GM12878 (cell line): ENCODE data around the gene LRRC75B. TPM values are rescaled to one million over a fixed set of nuclear protein-coding genes. Genes with fewer than 3 reads are reported as not detected.

ENCODE experiments used
- ATAC-seq: fragments of 200-7000 bp; cut with Tn5 transposase; 3 replicates; pipeline ENCODE4 v1.9.1; 2020; ENCODE audit warnings: mild to moderate bottlenecking, moderate library complexity
- BruUV-seq: library from RNA; stranded (reverse); fragments of 400-500 nt; replicated peaks from 2 replicates; lab custom pipeline; 2021; lab: Mats Ljungman, UMichigan
- CTCF ChIA-PET: fragments of 300-600 bp; sonication (Branson Sonifier 250); formaldehyde crosslinking; extraction: SDS; loops from one replicate; lab custom pipeline; 2021; ENCODE audit warnings: inconsistent platforms; lab: Yijun Ruan, JAX
- POLR2A ChIA-PET: fragments of 350-600 bp; formaldehyde crosslinking; extraction: SDS; loops from one replicate; lab custom pipeline; 2021; ENCODE audit warnings: inconsistent platforms; lab: Charles Lee
- RAD21 ChIA-PET: fragments of 300-600 bp; sonication (Branson Sonifier 250); formaldehyde crosslinking; loops from one replicate; lab custom pipeline; 2023; ENCODE audit warnings: antibody characterized with exemption; ENCODE audit not compliant: unreplicated experiment; lab: Charles Lee
- SMC1A ChIA-PET: fragments of 300-600 bp; sonication (Branson Sonifier 250); formaldehyde crosslinking; loops from one replicate; lab custom pipeline; 2023; ENCODE audit not compliant: unreplicated experiment, uncharacterized antibody; lab: Charles Lee
- DNase-seq: peaks from one replicate; pipeline ENCODE4 v3.0.0-alpha.2; 2011; ENCODE audit warnings: low read depth, low spot score
- FAIRE-seq: peaks from 3 replicates; lab custom pipeline; 2011; peaks lifted over from hg19 to GRCh38; lab: Jason Lieb, UNC
- H2AFZ ChIP-seq: 2 replicates; pipeline ENCODE4 v1.6.0; 2011; ENCODE audit warnings: low read depth, low read length, control low read depth; ENCODE audit not compliant: control insufficient read depth
- H3K27ac ChIP-seq: 2 replicates; pipeline ENCODE4 v1.5.1; 2011; ENCODE audit warnings: control low read depth; ENCODE audit not compliant: control insufficient read depth, insufficient read depth
- H3K27me3 ChIP-seq, 2 experiments: replicated peaks in 1 of 2; 2 replicates each; pipeline versions ENCODE4 v1.6.0 to v1.6.1; 2011; ENCODE audit warnings: low read length in 1 of 2; ENCODE audit not compliant: control insufficient read depth in 2 of 2, insufficient read depth in 2 of 2
- H3K36me3 ChIP-seq, 2 experiments: 2 replicates each; pipeline ENCODE4 v1.5.1; 2011; ENCODE audit warnings: low read length in 1 of 2; ENCODE audit not compliant: control insufficient read depth in 2 of 2, insufficient read depth in 2 of 2
- H3K4me1 ChIP-seq: 2 replicates; pipeline ENCODE4 v1.6.1; 2011; ENCODE audit warnings: mild to moderate bottlenecking, low read length, moderate library complexity, mixed read lengths; ENCODE audit not compliant: control insufficient read depth, insufficient read depth
- H3K4me2 ChIP-seq: 2 replicates; pipeline ENCODE4 v1.6.0; 2011; ENCODE audit warnings: control low read depth; ENCODE audit not compliant: control insufficient read depth, insufficient read depth
- H3K4me3 ChIP-seq: fragments of 200-600 bp; sonication (generic); 2 replicates; pipeline ENCODE4 v1.5.1; 2016
- H3K79me2 ChIP-seq: 2 replicates; pipeline ENCODE4 v1.6.0; 2011; ENCODE audit warnings: low read length; ENCODE audit not compliant: control insufficient read depth, insufficient read depth
- H3K9ac ChIP-seq: 2 replicates; pipeline ENCODE4 v1.8.0; 2011; ENCODE audit warnings: low read length, control low read depth, mixed read lengths; ENCODE audit not compliant: control insufficient read depth, insufficient read depth
- H3K9me3 ChIP-seq: replicated peaks from 3 replicates; pipeline ENCODE4 v1.5.1; 2011; ENCODE audit warnings: mild to moderate bottlenecking, low read length; ENCODE audit not compliant: control insufficient read depth, insufficient read depth
- H4K20me1 ChIP-seq: 2 replicates; pipeline ENCODE4 v1.6.0; 2011; ENCODE audit not compliant: control insufficient read depth, insufficient read depth
- CEBPZ ChIP-seq: fragments of 150-350 bp; IDR thresholded peaks from 2 replicates; pipeline ENCODE4 v1.6.1; 2016; ENCODE audit warnings: low read depth, low read length
- FOXM1 ChIP-seq: IDR thresholded peaks from 2 replicates; pipeline ENCODE4 v1.6.1; 2012; ENCODE audit warnings: low read depth, mild to moderate bottlenecking, inconsistent platforms, low read length, moderate library complexity
- SIX5 ChIP-seq: IDR thresholded peaks from 2 replicates; pipeline ENCODE4 v1.6.1; 2011; ENCODE audit warnings: mild to moderate bottlenecking, low read depth, low read length, moderate library complexity; ENCODE audit not compliant: severe bottlenecking
- STAT3 ChIP-seq: IDR thresholded peaks from 2 replicates; pipeline ENCODE4 v1.6.1; 2011; ENCODE audit warnings: low read depth, low read length, improper control_type of control experiment
- ZBTB40 ChIP-seq: fragments of 450-650 bp; IDR thresholded peaks from 2 replicates; pipeline ENCODE4 v1.6.1; 2016; ENCODE audit warnings: mild to moderate bottlenecking, moderate library complexity, borderline replicate concordance
- WGBS: methylation state at CpG from one replicate; pipeline ENCODE4 v1.1.6; 2016; ENCODE audit warnings: low lambda C conversion rate; ENCODE audit not compliant: insufficient replicate concordance, insufficient coverage; ENCODE audit errors: missing lambda C conversion rate; 5-methylcytosine and 5-hydroxymethylcytosine counted together
- in situ Hi-C: fragments of 300-500 bp; cut with MboI; formaldehyde crosslinking; loops from 9 replicates; pipeline ENCODE4 v1.14.3; 2018; ENCODE audit warnings: mixed read lengths
- intact Hi-C: fragments of 100-400 bp; cut with micrococcal nuclease; formaldehyde crosslinking; loops from one replicate; pipeline ENCODE4 v1.14.2; 2022; ENCODE audit not compliant: unreplicated experiment
- polyA plus RNA-seq, 11 experiments: library from polyadenylated mRNA; depleted of rRNA in 4 of 11; unstranded in 6 of 11; stranded (reverse) in 5 of 11; fragments of >200 nt; fragmentation: Nextera tagmentation in 4 of 11; fragmentation: Illumina TruSeq in 1 of 11; extraction: Ambion mirVana in 4 of 11; extraction: Trizol in 1 of 11; gene quantifications; 1 replicate in 1 of 11; 2 replicates in 10 of 11; pipeline versions ENCODE4 v1.2.1 to v1.2.3, GENCODE V29; 2011 to 2016; ENCODE audit warnings: inconsistent platforms in 2 of 11, missing spikeins in 2 of 11, low read depth in 1 of 11
- total RNA-seq, 4 experiments: library from RNA; depleted of rRNA in 3 of 4; stranded (reverse); fragments of >200 nt in 3 of 4; fragmentation: Illumina TruSeq in 1 of 4; extraction: Trizol in 1 of 4; gene quantifications; 2 replicates each; pipeline versions ENCODE4 v1.2.1 to v1.2.3, GENCODE V29; 2013 to 2021

LRRC75B gene
- total and polyA plus RNA-seq, 10 of the 15 experiments (the other 5 are each of a cell fraction or from before 2014, with no cell fraction given): 0.09 to 0.98 (median 0.11) TPM; not detected in 3

- POLR2A ChIA-PET: no interaction called here
- FAIRE-seq (no peak), DNase-seq (no peak), ATAC-seq (no peak)
- Histone ChIP-seq H3K4me3 (no peak overlapping the region), H3K27me3 (no peaks in the 10 kb centered on the region), H2AFZ (no peak overlapping the region; the same call in 1 of the 2 replicates), H3K79me2 (no peaks in the 10 kb centered on the region), H3K9ac (no peak overlapping the region), H3K9me3 (no peaks in the 10 kb centered on the region), H3K4me1 (no peaks in the 10 kb centered on the region), H3K36me3 (no peaks in the 10 kb centered on the region), H3K4me2 (no peak overlapping the region), H4K20me1 (no peaks in the 10 kb centered on the region), H3K27ac (no peak overlapping the region)
- SMC1A ChIA-PET: no interaction called here
- RAD21 ChIA-PET: interaction anchor here (1.3 kb wide), 1 partner anchor 28 kb away, joined by 3 read pairs; the partner anchor contains the start of gene SNRPD3
- TF ChIP-seq SIX5: no peak
- in situ Hi-C loops: no loop called here
- intact Hi-C loops: no loop called here
- WGBS: 99% methylated on average over 5 of the region's 5 CpGs
- BruUV-seq: no TSS peak
- CTCF ChIA-PET: no interaction called here
Observed at GRCh38 chr22:24584166-24584790, 8.6 kb downstream of the LRRC75B start.

GRCh38 chr22:24583221-24584165 lies 9.4 kb downstream of the LRRC75B start:
- ChIA-PET CTCF (no interaction called here), SMC1A (no interaction called here), POLR2A (interaction anchor here (0.6 kb wide), 1 partner anchor 19 kb away, joined by 4 read pairs; no protein-coding TSS in a partner anchor), RAD21 (interaction anchor here (1.3 kb wide), 1 partner anchor 28 kb away, joined by 3 read pairs; the partner anchor contains the start of gene SNRPD3)
- Histone ChIP-seq H3K4me2 (no peak overlapping the region), H3K27ac (no peak overlapping the region), H3K36me3 (no peaks in the 10 kb centered on the region), H3K79me2 (no peaks in the 10 kb centered on the region), H2AFZ (no peak overlapping the region; the same call in 1 of the 2 replicates), H4K20me1 (no peaks in the 10 kb centered on the region), H3K9me3 (no peaks in the 10 kb centered on the region), H3K4me1 (no peaks in the 10 kb centered on the region), H3K4me3 (no peak overlapping the region), H3K9ac (no peak overlapping the region), H3K27me3 (no peaks in the 10 kb centered on the region)
- intact Hi-C loops: no loop called here
- DNase-seq (no peak), ATAC-seq (no peak; the same call in 2 of the 3 replicates), FAIRE-seq (no peak)
- 73% methylated on average over 19 of the region's 19 CpGs for WGBS
- BruUV-seq: no TSS peak
- in situ Hi-C loops: no loop called here
- no peak for TF ChIP-seq CEBPZ
- TF ChIP-seq STAT3: no peak
- no peak for TF ChIP-seq FOXM1
- TF ChIP-seq ZBTB40: no peak
